ENCODE results near the gene PIBF1.
"Not testable (repeated sequence)": the region's sequence is repeated elsewhere in the genome, so short reads cannot be mapped to it uniquely, and the experiment has no call there.

PIBF1 gene

GRCh38 chr13:72911981-72912380, 130.0 kb downstream of the PIBF1 start:
- DNase-seq (ENCODE audit: low read depth) = no peak

DNA sequence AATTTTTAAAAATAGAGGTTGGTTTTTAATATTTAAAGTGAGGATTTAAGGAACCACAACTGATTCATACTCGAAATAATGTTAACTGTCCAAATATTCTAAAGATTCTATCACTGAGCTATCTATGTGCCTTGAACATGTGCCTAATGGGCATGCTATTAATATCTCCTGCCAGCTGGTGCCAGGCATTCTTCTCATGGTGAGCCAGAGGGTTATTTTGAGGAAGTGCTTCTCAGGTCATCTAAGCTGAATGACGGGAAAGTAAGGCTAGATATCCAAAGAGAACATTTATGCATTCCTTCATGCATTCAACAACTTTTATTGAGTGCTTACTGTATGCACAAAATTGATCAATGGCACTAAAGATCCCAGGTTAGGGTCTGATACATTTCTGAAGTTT, 138.2 kb downstream of the PIBF1 start:
- DNase-seq (ENCODE audit: low read depth) = no peak

GRCh38 chr13:72931311-72931710, 149.4 kb downstream of the PIBF1 start:
- no peak for DNase-seq (ENCODE audit: low read depth)

DNA sequence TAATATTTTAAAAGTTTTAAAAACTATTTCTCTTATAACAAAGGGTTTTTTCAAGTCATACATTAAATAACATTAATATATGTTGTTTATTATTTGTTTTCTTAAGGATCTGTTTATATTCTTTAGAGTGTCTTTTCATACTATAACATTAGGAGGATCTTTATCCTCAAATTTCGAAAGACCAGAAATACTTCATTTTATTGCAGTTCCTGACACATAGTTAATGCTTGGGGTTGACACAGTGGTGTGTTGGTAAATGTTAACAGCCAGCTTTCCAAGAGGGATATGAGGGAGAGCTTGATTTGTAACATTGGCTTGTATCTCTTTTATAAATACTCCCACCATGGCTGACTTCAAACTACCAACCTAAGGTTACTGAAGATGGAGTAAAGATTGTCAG, 150.3 kb downstream of the PIBF1 start:
- no peak for DNase-seq (ENCODE audit: low read depth)

GRCh38 chr13:72946267-72946666, 164.3 kb downstream of the PIBF1 start:
- DNase-seq (ENCODE audit: low read depth) = not testable (repeated sequence)

DNA sequence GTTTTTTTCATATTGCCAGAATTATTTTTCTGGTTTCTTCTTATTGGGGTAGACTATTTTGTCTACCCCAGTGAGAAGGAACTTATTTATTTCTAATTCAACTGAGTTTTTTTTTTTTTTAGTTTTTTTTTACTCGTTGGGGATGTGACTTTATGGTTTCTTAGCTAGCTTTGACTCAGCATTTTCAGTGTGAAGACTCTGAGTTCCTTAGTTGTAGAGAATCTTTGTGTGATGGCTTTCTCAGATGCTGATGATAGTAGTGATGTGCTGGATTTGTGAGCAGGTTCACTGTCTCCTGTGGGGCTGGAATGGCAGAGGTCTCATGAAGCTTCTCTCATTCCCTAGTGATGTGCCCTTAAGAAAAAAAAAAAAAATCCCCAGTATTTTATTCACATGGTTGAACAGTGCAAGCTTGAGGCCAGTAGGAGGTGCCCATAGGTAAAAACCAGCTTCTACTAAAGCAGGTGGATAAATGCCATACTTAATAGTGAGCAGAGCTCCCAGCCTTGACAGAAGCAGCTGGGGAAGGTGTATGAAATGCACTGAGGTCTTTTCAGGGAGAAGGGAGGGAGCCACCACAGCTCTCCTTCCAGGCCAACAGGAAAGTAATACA, 170.7 kb downstream of the PIBF1 start:
- no peak for DNase-seq (ENCODE audit: low read depth)

DNA sequence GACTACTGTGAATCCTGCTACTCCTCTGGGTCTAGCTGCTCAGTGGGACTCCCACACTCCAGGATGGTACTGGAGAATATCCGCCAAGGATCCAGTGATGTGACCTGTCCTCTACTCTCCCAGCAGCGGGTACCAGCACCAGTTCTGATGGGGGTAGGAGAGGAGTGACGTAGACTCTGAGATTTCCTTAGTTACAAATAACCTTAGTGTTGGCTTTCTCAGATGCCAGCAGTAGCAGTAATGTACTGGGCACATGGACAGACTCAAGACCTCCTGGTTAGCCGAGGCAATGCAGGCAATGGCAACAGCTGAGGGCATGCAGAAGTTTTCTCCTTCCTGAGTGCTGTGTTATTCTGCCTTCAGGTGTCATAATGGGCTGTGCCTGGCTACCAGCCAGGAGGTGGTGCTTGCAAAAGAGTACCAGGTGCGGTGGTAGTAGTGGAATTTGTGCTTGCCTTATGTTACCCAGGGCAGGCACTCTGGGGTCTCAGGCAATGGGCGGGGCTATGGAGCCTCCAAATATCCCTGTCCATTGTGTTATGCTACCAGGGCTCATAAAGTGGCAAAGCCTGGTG, 171.5 kb downstream of the PIBF1 start:
- no peak for DNase-seq (ENCODE audit: low read depth)

GRCh38 chr13:72959643-72960042, 177.7 kb downstream of the PIBF1 start:
- no peak for DNase-seq (ENCODE audit: low read depth)

- DNase-seq (ENCODE audit: low read depth) = no peak
Measured at GRCh38 chr13:72960114-72960513, 178.2 kb downstream of the PIBF1 start.

DNA sequence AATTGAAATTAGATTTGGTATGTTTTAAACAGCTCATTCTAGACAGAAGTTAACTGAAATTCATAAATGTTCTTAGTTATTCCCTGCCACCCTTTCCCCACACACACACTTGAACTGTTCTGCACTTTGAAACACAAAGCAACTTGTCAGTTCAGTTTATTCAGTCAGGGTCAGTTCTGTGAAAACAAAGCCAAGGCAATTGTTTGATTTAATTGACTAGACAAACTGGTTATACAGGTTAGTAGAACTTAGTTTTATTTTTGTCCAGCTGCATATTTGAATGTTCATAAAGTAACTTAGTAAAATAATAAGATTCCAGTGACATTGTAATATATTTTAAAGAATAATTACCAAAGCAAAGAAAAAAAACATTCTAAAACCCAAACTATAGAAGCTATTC, 178.6 kb downstream of the PIBF1 start:
- no peak for DNase-seq (ENCODE audit: low read depth)

GRCh38 chr13:72963762-72964161, 181.8 kb downstream of the PIBF1 start:
- no peak for DNase-seq (ENCODE audit: low read depth)

DNA sequence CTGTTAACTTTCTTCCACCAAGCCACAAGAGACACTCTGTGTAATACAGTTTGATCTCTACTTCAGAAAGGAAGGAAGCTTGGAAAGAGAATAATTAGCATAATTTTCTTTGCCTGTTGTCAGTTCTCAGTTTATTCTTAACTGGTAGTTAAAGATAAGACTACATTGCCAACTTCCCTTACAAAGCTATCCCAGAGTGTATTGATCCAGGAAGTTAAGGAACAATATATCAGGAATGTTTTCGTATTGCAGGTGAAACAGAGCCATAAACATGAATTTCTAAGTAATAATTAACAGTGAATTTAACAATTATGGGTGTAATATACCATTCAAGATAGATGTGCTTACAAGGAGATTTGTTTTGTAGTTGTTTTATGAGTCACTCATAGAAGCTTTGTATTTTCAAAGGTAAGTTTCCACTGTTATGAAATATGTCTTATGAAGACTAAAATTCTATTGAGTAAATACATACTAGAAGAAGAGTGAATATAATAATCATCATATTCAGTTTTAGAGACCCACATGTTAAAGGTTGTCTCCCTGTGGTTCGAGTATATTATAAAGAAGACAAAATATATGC, 188.5 kb downstream of the PIBF1 start:
- no peak for DNase-seq (ENCODE audit: low read depth)

DNA sequence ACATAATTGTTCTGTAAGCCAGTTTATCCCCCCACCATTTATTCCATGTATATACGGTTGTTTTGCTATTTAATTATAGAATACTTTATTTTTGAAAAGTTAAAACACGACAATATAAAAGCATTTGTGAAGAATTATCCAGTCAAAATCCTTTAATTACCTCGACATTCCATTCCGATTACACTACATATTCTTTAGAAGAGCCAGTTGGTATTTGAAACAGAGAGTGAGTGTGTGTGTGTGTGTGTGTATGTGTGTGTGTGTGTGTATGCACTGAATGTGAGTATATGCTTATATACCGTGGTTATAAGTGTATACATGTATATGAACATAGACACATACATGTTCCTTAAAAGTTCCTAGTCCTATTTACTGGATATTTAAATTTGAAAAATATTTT, 189.0 kb downstream of the PIBF1 start:
- DNase-seq (ENCODE audit: low read depth) = no peak

DNA sequence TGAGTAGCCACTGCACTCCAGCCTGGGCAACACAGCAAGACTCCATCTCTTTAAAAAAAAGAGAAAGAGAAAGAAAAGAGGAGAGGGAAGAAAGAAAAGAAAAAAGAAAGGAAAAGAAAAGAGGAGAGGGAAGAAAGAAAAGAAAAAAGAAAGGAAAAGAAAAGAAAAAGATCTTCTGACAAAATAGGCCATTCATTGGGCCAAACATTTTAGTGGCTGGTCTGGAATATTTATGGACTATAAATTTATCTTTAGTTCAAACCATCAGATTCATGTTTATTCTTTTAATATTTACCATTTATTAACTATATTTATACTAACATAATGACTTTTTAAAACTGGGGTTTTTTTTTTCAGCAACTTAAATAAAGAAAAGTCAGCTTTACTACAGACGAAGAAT, 191.3 kb downstream of the PIBF1 start:
- no peak for DNase-seq (ENCODE audit: low read depth)

DNA sequence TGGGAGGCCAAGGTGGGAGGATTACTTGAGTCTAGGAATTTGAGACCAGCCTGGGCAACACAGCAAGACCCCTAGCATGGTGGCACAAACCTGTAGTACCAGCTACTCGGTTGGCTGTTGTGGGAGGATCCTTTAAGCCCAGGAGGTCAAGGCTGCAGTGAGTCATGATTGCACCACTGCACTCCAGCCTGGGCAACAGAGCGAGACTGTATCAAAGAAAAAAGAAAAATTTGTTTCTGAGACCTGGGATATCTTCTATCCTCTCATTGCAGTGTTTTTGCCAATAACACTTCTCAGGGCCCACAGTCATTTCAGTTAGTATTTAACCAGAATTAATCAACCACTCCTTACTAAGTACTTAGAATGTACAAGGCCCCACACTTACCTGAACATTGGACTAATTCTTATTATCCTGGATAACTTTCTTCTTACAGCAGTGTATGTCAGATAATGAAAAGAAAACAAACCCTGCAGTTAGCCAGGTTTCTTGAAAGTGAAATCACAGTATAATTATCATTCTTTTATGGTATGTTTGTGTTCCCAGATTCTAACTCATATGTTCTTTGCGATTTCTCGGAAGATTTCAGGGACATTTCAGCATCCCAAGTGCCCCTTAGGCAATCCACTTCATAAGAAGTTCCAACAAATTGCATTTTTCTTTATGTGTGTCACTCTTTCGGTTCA, 201.3 kb downstream of the PIBF1 start:
- no peak for DNase-seq (ENCODE audit: low read depth)

GRCh38 chr13:72985610-72986009, 203.7 kb downstream of the PIBF1 start:
- no peak for DNase-seq (ENCODE audit: low read depth)

DNA sequence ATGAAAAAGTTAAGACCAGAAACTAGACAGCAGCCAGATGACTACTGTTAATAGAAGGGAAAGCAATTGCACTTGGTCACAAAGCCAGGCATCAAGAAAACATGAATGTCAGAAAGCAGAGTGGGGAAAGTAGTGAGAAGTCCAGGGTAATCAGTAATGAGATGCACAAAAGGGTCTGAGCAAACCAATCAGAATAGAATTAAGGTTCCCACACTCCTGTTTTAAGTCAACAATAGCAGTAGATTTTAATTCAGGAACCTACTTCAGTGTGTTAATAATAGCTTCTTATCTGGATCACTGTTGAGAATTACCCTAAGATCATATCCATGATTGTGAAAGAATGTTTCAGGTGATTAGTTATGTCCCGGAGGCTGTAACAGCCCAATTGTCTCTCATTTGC, 204.3 kb downstream of the PIBF1 start:
- no peak for DNase-seq (ENCODE audit: low read depth)

GRCh38 chr13:72990953-72991352, 209.0 kb downstream of the PIBF1 start:
- DNase-seq (ENCODE audit: low read depth) = no peak

- no peak for DNase-seq (ENCODE audit: low read depth)
Measured at GRCh38 chr13:72998012-72998411, 216.1 kb downstream of the PIBF1 start.

GRCh38 chr13:73000027-73000674, 218.2 kb downstream of the PIBF1 start:
- DNase-seq (ENCODE audit: low read depth) = no peak

- no peak for DNase-seq (ENCODE audit: low read depth)
Measured at GRCh38 chr13:73001971-73002370, 220.0 kb downstream of the PIBF1 start.

DNA sequence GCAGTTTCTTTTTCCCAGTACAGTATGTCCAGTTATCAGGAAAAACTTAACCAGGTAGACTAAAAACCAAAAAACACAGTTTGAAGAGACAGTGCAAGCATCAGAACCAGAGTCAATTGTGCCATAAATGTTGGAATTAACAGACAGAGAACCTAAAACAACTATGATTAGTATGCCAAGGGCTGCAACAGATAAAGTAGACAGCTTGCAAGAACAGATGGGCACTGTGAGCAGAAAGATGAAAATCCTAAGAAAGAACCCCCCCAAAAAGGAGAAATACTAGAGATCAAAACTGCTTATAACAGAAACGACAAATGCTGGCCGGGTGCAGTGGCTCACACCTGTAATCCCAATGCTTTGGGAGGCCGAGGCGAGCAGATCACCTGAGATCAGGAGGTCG, 229.8 kb downstream of the PIBF1 start:
- no peak for DNase-seq (ENCODE audit: low read depth)

DNA sequence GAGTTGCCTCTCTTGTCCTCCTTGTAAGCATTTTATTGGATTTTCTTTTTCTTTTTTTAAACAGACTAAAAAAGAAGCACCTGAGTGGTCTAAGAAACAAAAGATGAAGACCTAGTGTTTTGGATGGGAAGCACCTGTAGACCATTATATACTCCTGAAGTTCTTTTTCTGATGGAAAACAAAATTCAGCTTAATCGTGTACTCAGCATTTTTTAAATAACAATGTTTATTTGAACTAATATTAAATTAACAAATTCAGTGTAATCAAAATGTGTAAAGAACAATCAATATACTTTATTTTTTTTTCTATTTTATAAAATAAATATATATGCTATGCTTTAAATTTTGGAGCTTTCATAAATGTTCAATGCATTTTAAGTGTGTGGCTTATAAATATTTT, 233.9 kb downstream of the PIBF1 start:
- DNase-seq (ENCODE audit: low read depth) = no peak

Data from T-helper 22 cell (primary cell).